Stimulated activated CD8-positive, alpha-beta memory T cell treated with anti-CD3 and anti-CD28 coated beads, Interleukin-12 subunit alpha, Interleukin-12 subunit beta, amount 100 ng/mL, for 4 hours (primary cell): ENCODE measurements around the gene GORASP1.

ENCODE experiments used
- DNase-seq: peaks from one replicate; pipeline ENCODE4 v3.0.0-alpha.2; 2020; ENCODE audit warnings: low read depth

The GORASP1 gene

GRCh38 chr3:39141171-39141995, 34.0 kb upstream of the GORASP1 start:
- DNase-seq, result no peak

GRCh38 chr3:39140341-39140971, 33.0 kb upstream of the GORASP1 start:
- DNase-seq, result no peak

GRCh38 chr3:39139442-39139841, 32.0 kb upstream of the GORASP1 start:
- DNase-seq, result no peak

- no peak for DNase-seq
These were observed 31.5 kb upstream of the GORASP1 start for GRCh38 chr3:39138804-39139415.

GRCh38 chr3:39137991-39138803, 30.8 kb upstream of the GORASP1 start:
- DNase-seq, result no peak

- DNase-seq, result no peak
These were observed 30.1 kb upstream of the GORASP1 start for GRCh38 chr3:39137435-39137936.

GRCh38 chr3:39136533-39137434, 29.4 kb upstream of the GORASP1 start:
- no peak for DNase-seq

GRCh38 chr3:39135170-39135805, 27.9 kb upstream of the GORASP1 start:
- DNase-seq, result no peak

GRCh38 chr3:39134305-39134704, 26.9 kb upstream of the GORASP1 start:
- DNase-seq, result no peak

GRCh38 chr3:39133822-39134221, 26.4 kb upstream of the GORASP1 start:
- DNase-seq, result no peak

- no peak for DNase-seq
These were observed 25.7 kb upstream of the GORASP1 start for GRCh38 chr3:39133093-39133490.

- DNase-seq, result no peak
These were observed 25.0 kb upstream of the GORASP1 start for GRCh38 chr3:39132096-39133092.

GRCh38 chr3:39130693-39131265, 23.4 kb upstream of the GORASP1 start:
- DNase-seq, result no peak

- DNase-seq, result no peak
These were observed 22.6 kb upstream of the GORASP1 start for GRCh38 chr3:39130026-39130425.

- DNase-seq, result no peak
These were observed 21.5 kb upstream of the GORASP1 start for GRCh38 chr3:39128951-39129350.

- no peak for DNase-seq
These were observed 20.5 kb upstream of the GORASP1 start for GRCh38 chr3:39127908-39128304.

GRCh38 chr3:39127269-39127907, 20.0 kb upstream of the GORASP1 start:
- no peak for DNase-seq

GRCh38 chr3:39126532-39127071, 19.2 kb upstream of the GORASP1 start:
- DNase-seq, result no peak
